H1 (cell line): ENCODE results near the gene DBF4. TPM values are rescaled to one million over a fixed set of nuclear protein-coding genes. Genes with fewer than 3 reads are reported as not detected.

Experiments used
- ASH2L ChIP-seq: fragments of 200-600, 300-600 bp; sonication (generic); IDR thresholded peaks from one replicate; pipeline ENCODE4 v1.7.1; 2017; ENCODE audit warnings: low read length
- BACH1 ChIP-seq: IDR thresholded peaks from 2 replicates; pipeline ENCODE4 v1.6.1; 2012; ENCODE audit warnings: low read length, improper control_type of control experiment
- BCL11A ChIP-seq, 2 experiments: IDR thresholded peaks; one replicate each; pipeline ENCODE4 v1.6.1; 2011; ENCODE audit warnings: low read depth in 2 of 2, low read length in 2 of 2, mild to moderate bottlenecking in 2 of 2
- CEBPB ChIP-seq: IDR thresholded peaks from 2 replicates; pipeline ENCODE4 v1.6.1; 2012; ENCODE audit warnings: low read depth, low read length
- CHD1 ChIP-seq: IDR thresholded peaks from 2 replicates; pipeline ENCODE4 v1.6.1; 2012; ENCODE audit warnings: low read depth, low read length, improper control_type of control experiment
- EGR1 ChIP-seq: IDR thresholded peaks from 2 replicates; pipeline ENCODE4 v1.6.1; 2011; ENCODE audit warnings: low read depth, low read length, borderline replicate concordance
- EP300 ChIP-seq, 2 experiments: IDR thresholded peaks; 1 replicate in 1 of 2; 2 replicates in 1 of 2; pipeline ENCODE4 v1.6.1; 2011 to 2012; ENCODE audit warnings: low read depth in 2 of 2, low read length in 2 of 2, mild to moderate bottlenecking in 2 of 2, borderline replicate concordance in 1 of 2, inconsistent platforms in 1 of 2, moderate library complexity in 1 of 2
- EZH2 ChIP-seq: fragments of 200-600 bp; sonication (generic); IDR thresholded peaks from 2 replicates; pipeline ENCODE4 v1.7.1; 2012; ENCODE audit warnings: low read depth, mild to moderate bottlenecking, moderate library complexity, low read length, inconsistent platforms; ENCODE audit not compliant: severe bottlenecking
- FOSL1 ChIP-seq: IDR thresholded peaks from 2 replicates; pipeline ENCODE4 v1.6.1; 2011; ENCODE audit warnings: mild to moderate bottlenecking, low read depth, low read length, moderate library complexity; ENCODE audit not compliant: insufficient read depth
- HDAC6 ChIP-seq: IDR thresholded peaks from one replicate; pipeline ENCODE4 v1.7.1; 2012; ENCODE audit warnings: low read depth, mild to moderate bottlenecking, inconsistent platforms, low read length, moderate library complexity
- JUN ChIP-seq: IDR thresholded peaks from 2 replicates; pipeline ENCODE4 v1.6.1; 2011; ENCODE audit warnings: low read depth, mild to moderate bottlenecking, improper control_type of control experiment, low read length
- JUND ChIP-seq: IDR thresholded peaks from 2 replicates; pipeline ENCODE4 v1.6.1; 2011; ENCODE audit warnings: mild to moderate bottlenecking, improper control_type of control experiment, low read length
- KDM1A ChIP-seq: fragments of 200-600, 300-600 bp; sonication (generic); IDR thresholded peaks from 2 replicates; pipeline ENCODE4 v1.7.1; 2016; ENCODE audit warnings: mild to moderate bottlenecking, low read length, borderline replicate concordance
- MAFK ChIP-seq: IDR thresholded peaks from 2 replicates; pipeline ENCODE4 v1.6.1; 2012; ENCODE audit warnings: low read depth, mild to moderate bottlenecking, improper control_type of control experiment, low read length
- NRF1 ChIP-seq: IDR thresholded peaks from 2 replicates; pipeline ENCODE4 v1.6.1; 2011; ENCODE audit warnings: mild to moderate bottlenecking, low read depth, low read length, improper control_type of control experiment
- PHF8 ChIP-seq: fragments of 200-600 bp; sonication (generic); conservative IDR thresholded peaks from 2 replicates; pipeline ENCODE4 v1.7.1; 2012; ENCODE audit warnings: low read depth, mild to moderate bottlenecking, inconsistent platforms, low read length, moderate library complexity
- POLR2A ChIP-seq, 2 experiments: IDR thresholded peaks; 1 replicate in 1 of 2; 2 replicates in 1 of 2; pipeline ENCODE4 v1.6.1; 2011; ENCODE audit warnings: low read depth in 2 of 2, low read length in 2 of 2, mild to moderate bottlenecking in 2 of 2; ENCODE audit errors: control extremely low read depth in 1 of 2
- POLR2AphosphoS5 ChIP-seq: IDR thresholded peaks from 2 replicates; pipeline ENCODE4 v1.6.1; 2011; ENCODE audit warnings: low read depth, low read length
- RFX5 ChIP-seq: IDR thresholded peaks from 2 replicates; pipeline ENCODE4 v1.6.1; 2011; ENCODE audit warnings: low read depth, low read length, improper control_type of control experiment, borderline replicate concordance
- RNF2 ChIP-seq: fragments of 200-900, 300-1000 bp; sonication (generic); IDR thresholded peaks from 2 replicates; pipeline ENCODE4 v1.7.1; 2016; ENCODE audit warnings: borderline replicate concordance, low read depth, mild to moderate bottlenecking, antibody characterized with exemption, low read length; ENCODE audit not compliant: poor library complexity, severe bottlenecking; ENCODE audit errors: missing control alignments
- RXRA ChIP-seq: IDR thresholded peaks from 2 replicates; pipeline ENCODE4 v1.6.1; 2011; ENCODE audit warnings: low read depth, mild to moderate bottlenecking, low read length, moderate library complexity; ENCODE audit not compliant: insufficient read depth
- SAP30 ChIP-seq: fragments of 300-600 bp; sonication (generic); IDR thresholded peaks from 2 replicates; pipeline ENCODE4 v1.7.1; 2012; ENCODE audit warnings: low read length, moderate library complexity, mild to moderate bottlenecking, inconsistent platforms; ENCODE audit not compliant: insufficient read depth, insufficient replicate concordance
- SIRT6 ChIP-seq: IDR thresholded peaks from one replicate; pipeline ENCODE4 v1.7.1; 2012; ENCODE audit warnings: low read length, inconsistent platforms
- SUZ12 ChIP-seq: fragments of 200-600 bp; sonication (generic); IDR thresholded peaks from 2 replicates; pipeline ENCODE4 v1.6.1; 2012; ENCODE audit warnings: mild to moderate bottlenecking, inconsistent platforms, low read length, moderate library complexity, mixed read lengths
- TAF1 ChIP-seq: IDR thresholded peaks from 2 replicates; pipeline ENCODE4 v1.6.1; 2011; ENCODE audit warnings: mild to moderate bottlenecking, low read depth, low read length
- TCF12 ChIP-seq: IDR thresholded peaks from 2 replicates; pipeline ENCODE4 v1.6.1; 2011; ENCODE audit warnings: low read depth, mild to moderate bottlenecking, low read length
- polyA plus RNA-seq, 7 experiments: library from polyadenylated mRNA; depleted of rRNA in 3 of 7; stranded (reverse) in 5 of 7; unstranded in 2 of 7; fragments of >200 nt in 5 of 7; fragments of 200-250 nt in 2 of 7; gene quantifications; 1 replicate in 5 of 7; 2 replicates in 1 of 7; 4 replicates in 1 of 7; pipeline versions ENCODE4 v1.2.1 to v1.2.3, GENCODE V29; 2011 to 2013; ENCODE audit warnings: missing spikeins in 2 of 7, mixed read lengths in 2 of 7
- total RNA-seq: library from RNA; stranded (reverse); fragmentation: NEBNext Ultra II Directional; extraction: Animal tissue kit (Norgen Biotek cat#: 25700); gene quantifications from 2 replicates; pipeline ENCODE4 v1.2.1, GENCODE V29; 2021

Gene DBF4
- total and polyA plus RNA-seq, 2 of the 8 experiments (the other 6 are each of a cell fraction or from before 2014, with no cell fraction given): 8.7 to 82.4 TPM

- TF ChIP-seq BACH1: no peak; the same call in none of the 2 replicates
- peak; percentile 84 for TF ChIP-seq PHF8
- no peak for TF ChIP-seq HDAC6
- no peak for TF ChIP-seq MAFK
- peak; percentile 69; the same call in 1 of the 2 replicates for TF ChIP-seq CHD1
- TF ChIP-seq TCF12: no peak
- peak; percentile 83 for TF ChIP-seq ASH2L
- TF ChIP-seq JUN: no peak
- no peak for TF ChIP-seq NRF1
- 0 out of 2 replicates have a peak, but pooled peaks have one; percentile 33 for TF ChIP-seq SUZ12
- TF ChIP-seq RXRA: no peak
- no peak for TF ChIP-seq KDM1A
- no peak for TF ChIP-seq RFX5
- no peak for TF ChIP-seq EGR1
- TF ChIP-seq BCL11A (IDR thresholded peaks at IDR 0.05; ENCODE audit: low read depth in 2 of 2, low read length in 2 of 2): no peak
- TF ChIP-seq SAP30: no peak
- TF ChIP-seq POLR2AphosphoS5: peak; percentile 92
- TF ChIP-seq JUND: no peak; the same call in none of the 2 replicates
- TF ChIP-seq FOSL1: no peak
- TF ChIP-seq EZH2: no peak
- peak; percentile 87 for TF ChIP-seq POLR2A (IDR thresholded peaks at IDR 0.05; ENCODE audit: control extremely low read depth in 1 of 2, low read depth in 2 of 2, low read length in 2 of 2)
- TF ChIP-seq SIRT6: no peak
- TF ChIP-seq TAF1: peak; percentile 94
- no peak for TF ChIP-seq EP300 (IDR thresholded peaks at IDR 0.05; ENCODE audit: borderline replicate concordance in 1 of 2, low read depth in 2 of 2, low read length in 2 of 2)
- TF ChIP-seq RNF2: no peak
- no peak for TF ChIP-seq CEBPB
Observed at GRCh38 chr7:87933953-87934698, 57.8 kb downstream of the DBF4 start, which contains the start of gene ADAM22 (continued).
